Inflammatory macrophage (primary cell): Measurements from ENCODE around the gene ZNF432.
A peak's percentile ranks its signal among the peaks of the same experiment; 100 is the strongest.
"Not testable (repeated sequence)": the region's sequence is repeated elsewhere in the genome, so short reads cannot be mapped to it uniquely, and the experiment has no call there.

ENCODE experiments used
- DNase-seq, 2 donors: peaks; one replicate each; pipeline ENCODE4 v3.0.0-alpha.2; 2020 to 2022
- total RNA-seq, 18 experiments: gene quantifications; one replicate each; lab custom pipeline; 2026; ENCODE audit warnings: mixed read lengths in 6 of 18, inconsistent platforms in 2 of 18; lab: John Stamatoyannopoulos, UW

The ZNF432 gene
- 5.5 to 19.7 (median 10.0) reads per million in 18 experiments for total RNA-seq

DNA sequence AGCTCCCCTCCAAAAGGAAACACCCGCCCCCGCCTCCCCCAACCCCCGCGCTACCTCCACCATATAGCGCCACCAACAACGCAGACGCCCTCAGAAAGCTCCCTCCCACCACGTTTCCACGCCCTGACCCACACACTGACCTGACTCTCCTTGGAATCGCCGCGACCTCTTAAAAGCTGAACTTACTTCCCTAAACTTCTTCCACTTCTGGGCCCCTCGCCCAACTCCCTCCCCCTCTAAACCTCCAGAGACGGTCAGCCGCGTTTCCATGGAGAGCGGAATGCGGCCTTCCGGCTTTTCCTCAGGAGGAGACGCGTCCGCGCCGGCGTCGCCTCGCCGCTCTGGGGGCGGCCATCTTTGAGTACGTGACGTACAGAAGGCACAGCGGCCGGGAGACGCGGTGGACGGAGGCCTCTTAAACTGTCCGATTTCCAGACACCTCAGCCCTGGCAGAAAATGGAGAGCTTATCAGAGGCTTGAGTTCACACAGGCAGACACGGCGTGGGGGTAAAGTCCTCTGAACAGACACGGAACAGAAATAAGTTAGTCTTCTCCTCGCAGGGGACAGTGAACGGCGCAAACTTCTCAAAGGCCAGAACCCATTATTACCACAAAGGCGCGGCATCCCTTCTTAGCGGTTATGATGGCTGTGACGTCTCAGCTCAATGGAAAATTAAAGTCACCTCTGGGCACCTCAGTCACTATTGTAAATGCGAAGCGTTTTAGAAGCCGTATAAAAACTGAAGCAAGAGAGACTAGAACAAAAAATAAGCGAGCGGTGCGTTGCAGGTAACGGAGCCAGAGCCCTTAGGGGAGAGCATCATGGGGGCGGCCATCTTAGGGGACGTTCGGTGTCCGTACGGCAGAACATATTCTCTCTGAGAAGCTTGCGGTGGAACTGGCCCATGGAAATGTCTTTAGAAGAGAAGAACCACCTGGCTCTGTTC, at the start of gene ZNF432:
Gene ZNF432, minus strand, starts transcription at position 284 of the 947 bp plus-strand sequence. CDS start 1,970 bp downstream, outside the sequence.
- peak; percentile 96 to 97 for DNase-seq

- DNase-seq = not testable (repeated sequence)
Observed at GRCh38 chr19:52096416-52096815, 47.8 kb upstream of the ZNF432 start.

DNA sequence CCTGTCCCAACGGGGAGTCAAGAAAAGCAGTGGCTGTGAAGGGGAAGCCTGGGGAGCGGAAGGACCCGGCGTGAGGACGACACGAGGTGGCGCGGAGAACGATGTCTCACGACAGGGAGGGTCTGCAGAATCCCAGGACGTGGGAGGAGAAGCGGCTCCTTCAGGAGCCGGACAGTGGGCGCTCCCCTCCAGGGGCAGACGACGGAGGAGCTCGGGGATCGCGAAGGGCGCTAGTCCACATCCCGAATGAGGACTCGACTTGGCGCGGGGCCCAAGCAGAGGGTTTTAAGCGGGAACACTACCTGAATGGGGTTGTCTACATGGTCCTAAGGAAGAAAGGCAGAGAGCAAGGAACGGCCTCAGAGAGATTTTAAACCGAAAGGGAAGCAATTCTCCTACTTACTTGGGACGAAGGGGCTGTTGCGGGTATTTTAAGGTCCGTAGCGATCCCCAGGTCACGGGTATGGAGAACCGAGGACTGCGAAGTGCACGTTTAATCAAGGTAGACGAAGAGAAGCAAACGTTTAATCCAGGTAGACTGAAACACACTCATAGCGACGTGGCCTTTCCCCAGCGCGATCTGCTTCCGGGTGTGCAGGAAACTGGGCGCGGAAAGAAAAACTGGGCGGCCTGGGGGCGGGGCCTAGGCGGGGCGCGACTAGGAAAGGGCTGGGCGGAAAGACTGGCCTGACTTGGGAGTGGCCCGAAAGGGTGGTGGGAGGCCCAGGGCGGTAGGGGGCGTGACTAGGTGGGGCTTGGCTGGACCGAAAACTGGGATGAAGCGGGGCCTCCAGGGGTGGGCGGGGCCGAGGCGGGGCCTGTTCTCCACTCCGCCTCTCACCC, 46.8 kb upstream of the ZNF432 start, which contains the start of gene ZNF841:
Gene ZNF841, minus strand, starts transcription at position 594 of the 843 bp plus-strand sequence. CDS start 10,964 bp downstream, outside the sequence.
- peak; percentile 83 to 89 for DNase-seq

DNA sequence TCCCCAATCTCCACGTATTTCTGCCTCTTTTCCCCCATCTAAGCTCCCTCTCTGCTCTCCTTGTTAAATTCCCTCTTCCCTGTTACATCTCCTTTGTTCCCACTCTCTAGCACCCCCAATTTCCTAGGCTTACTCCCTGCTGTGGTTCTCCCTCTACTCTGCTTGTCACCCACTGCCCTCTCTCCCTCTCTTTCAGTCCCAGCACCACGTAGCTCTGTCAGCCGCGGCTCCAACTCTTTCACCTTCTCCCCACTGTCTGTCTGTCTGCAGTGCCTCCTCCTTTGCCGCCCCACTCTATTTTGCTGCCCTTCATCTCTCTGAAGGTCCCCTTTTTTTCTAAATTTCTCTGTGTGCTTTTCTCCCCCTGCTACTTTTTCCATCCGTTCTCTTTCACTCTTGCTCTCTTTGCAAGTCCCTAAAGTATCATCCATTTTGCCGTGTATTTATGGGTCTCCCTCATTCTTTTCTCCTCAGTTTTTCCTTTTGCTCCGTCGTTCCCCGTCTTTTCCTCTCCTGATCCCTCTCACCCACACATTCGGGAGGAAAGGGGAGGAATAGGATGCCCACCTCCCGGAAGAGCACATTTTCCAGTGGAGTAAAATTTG, 46.0 kb upstream of the ZNF432 start:
- DNase-seq = no peak

- peak; percentile 6 to 23 for DNase-seq
Observed at GRCh38 chr19:52086481-52086880, 37.8 kb upstream of the ZNF432 start.

GRCh38 chr19:52070496-52070895, 21.9 kb upstream of the ZNF432 start:
- DNase-seq = no peak

- no peak for DNase-seq
Observed at GRCh38 chr19:52069653-52070052, 21.0 kb upstream of the ZNF432 start.

DNA sequence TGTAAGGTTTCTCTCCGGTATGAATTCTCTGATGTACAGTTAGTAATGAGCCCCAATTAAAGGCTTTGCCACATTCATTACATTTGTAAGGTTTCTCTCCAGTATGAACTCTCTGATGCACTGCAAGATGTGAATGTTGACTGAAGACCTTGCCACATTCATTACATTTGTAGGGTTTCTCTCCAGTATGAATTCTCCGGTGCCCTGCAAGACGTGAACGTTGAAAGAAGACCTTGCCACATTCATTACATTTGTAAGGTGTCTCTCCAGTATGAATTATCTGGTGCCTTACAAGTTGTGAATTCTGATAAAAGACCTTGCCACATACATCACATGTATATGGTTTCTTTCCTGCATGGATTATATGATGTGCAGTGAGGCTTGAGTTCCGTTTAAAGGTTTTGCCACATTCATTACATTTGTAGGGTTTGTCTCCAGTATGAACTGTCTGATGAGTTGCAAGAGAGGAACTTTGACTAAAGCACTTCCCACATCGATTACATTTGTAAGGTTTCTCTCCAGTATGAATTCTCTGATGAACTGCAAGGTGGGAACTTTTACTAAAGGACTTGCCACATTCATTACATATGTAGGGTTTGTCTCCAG, 17.7 kb upstream of the ZNF432 start:
- no peak for DNase-seq

DNA sequence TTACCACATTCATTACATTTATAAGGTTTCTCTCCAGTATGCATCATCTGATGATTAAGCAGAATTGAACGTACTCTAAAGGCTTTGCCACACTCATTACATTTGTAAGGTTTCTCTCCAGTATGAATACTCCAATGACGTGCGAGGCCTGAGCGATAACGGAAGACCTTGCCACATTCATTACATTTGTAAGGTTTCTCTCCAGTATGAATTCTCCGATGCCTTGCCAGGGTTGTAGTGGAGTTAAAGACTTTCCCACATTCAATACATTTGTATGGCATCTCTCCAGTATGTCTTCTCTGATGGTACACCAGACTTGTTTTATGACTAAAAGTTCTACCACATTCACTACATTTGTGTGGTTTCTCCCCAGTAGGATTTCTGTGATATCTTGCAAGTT, 16.8 kb upstream of the ZNF432 start:
- DNase-seq = no peak

DNA sequence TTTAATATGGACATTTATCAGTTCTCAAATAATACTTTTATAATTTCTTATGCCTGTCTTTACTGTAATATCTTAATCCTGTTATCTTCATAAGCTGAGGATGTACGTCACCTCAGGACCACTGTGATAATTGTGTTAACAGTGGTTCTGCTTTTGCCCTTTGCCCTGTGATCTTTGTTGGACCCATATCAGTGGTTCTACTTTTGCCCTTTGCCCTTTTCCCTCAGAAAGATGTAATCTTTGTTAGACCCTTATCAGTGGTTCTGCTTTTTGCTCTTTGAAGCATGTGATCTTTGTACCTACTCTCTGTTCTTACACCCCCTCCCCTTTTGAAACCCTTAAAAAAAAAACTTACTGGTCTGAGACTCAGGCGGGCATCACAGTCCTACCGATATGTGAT, 7.8 kb upstream of the ZNF432 start:
- DNase-seq = not testable (repeated sequence)

DNA sequence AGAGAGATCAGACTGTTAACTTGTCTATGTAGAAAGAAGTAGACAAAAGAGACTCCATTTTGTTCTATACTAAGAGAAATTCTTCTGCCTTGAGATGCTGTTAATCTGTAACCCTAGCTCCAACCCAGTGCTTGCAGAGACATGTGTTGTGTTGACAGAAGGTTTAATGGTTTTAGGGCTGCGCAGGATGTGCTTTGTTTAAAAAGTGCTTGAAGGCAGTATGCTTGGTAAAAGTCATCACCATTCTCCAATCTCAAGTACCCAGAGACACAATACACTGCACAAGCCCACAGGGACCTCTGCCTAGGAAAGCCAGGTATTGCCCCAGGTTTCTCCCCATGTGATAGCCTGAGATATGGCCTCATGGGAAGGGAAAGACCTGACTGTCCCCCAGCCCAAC, 3.1 kb upstream of the ZNF432 start:
- not testable (repeated sequence) for DNase-seq

DNA sequence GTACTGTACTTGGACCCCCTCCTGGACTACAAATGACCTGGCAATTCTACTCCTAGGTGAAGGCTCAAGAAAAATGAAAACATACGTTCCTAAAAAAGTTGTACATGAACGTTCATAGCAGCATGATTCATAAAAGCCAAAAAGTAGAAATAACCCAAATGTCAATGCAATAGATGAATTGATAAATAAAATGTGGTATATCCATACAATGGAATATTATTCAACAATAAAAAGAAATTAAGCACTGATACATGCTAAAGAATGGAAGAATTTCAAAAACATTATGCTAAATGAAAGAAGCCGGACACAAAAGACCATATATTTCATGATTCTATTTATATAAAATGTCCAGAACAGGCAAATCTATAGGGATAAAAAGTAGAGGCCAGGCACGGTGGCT, 9.5 kb downstream of the ZNF432 start:
- no peak for DNase-seq

GRCh38 chr19:52034051-52034728, 14.4 kb downstream of the ZNF432 start:
- DNase-seq = no peak

DNA sequence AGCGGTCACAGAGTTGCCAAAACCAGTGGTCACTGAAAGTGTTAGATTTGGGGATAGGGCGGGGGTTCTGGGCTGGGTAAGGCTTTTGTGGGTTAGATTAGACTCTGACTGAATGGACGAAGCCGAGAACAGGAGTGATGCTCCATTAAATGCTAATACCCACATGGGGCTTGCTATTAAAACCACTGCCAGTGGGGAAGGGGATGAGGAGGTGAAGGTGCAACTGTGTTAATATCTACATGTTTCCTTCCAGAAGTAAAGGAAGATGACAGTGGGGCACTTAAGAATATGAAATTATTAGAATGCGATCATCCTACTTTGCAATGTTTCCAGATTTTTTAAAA, 19.9 kb downstream of the ZNF432 start:
- DNase-seq = no peak

GRCh38 chr19:52028027-52028779, 20.4 kb downstream of the ZNF432 start, which contains the start of gene ZNF614:
TSS of gene ZNF614 (minus strand) at chr19:52028379. CDS start at chr19:52025745, 2,634 bp downstream.
- DNase-seq = peak; percentile 88 to 89

- DNase-seq = not testable (repeated sequence)
Observed at GRCh38 chr19:52026255-52026990, 22.2 kb downstream of the ZNF432 start.

DNA sequence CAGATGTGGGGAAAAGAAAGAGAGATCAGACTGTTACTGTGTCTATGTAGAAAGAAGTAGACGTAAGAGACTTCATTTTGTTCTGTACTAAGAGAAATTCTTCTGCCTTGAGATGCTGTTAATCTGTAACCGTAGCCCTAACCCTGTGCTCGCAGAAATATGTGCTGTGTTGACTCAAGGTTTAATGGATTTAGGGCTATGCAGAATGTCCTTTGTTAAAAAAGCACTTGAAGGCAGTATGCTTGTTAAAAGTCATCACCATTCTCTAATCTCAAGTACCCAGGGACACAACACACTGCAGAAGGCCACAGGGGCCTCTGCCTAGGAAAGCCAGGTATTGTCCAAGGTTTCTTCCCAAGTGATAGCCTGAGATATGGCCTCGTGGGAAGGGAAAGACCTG, 24.2 kb downstream of the ZNF432 start:
- DNase-seq = not testable (repeated sequence)

DNA sequence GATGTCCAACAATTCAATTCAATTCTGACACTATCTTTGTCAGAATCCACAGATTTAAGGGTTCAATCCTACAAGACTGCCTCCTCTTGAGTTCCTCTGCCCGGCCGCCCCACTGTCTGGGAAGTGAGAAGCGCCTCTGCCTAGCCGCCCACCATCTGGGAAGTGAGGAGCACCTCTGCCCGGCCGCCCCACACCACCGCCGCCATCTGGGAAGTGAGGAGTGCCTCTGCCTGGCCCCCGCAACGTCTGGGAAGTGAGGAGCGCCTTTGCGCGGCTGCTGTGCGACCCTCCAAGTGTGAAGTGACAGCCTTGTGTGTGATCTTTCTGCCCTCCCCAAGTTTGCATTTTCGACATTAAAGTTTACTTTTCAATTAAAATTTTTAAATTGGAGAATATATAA, 26.4 kb downstream of the ZNF432 start:
- no peak for DNase-seq

DNA sequence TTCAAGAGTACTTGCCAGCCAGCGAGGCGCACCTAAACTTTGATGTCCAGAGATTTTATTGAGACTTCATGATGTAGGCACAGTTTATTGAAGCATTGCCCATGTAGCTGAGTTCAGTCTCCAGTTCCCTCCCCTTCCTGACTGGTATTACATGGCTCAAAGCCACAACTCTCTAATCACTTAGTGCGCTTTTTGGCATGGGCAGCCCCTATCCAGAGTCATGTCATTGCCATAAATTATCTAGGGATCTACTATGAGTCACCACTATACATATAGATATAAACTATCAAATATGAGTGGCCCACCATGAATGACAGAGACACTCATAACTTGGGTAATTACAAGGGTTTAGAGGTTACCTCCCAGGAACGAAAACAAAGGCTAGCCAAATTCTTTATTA, 28.1 kb downstream of the ZNF432 start:
- DNase-seq = no peak

DNA sequence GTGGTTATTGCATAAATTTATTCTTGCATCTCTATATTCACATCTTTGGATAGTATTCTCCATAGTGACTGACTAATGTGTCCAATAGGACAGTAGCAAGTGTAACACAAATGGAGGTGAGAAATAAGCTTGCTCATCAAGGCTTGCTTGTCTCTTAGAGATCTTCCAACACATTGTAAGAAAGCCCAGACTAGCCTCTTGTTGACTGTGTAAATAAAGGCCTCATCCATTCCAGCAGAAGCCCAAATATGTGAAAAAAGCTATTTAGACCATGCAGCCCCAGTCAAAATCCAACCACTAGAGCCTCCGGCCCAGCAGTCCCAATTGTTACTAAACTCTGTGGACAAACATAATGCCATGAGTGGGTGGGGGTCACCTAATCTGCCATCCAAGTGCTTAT, 38.0 kb downstream of the ZNF432 start:
- DNase-seq = no peak
